Measurements from ENCODE around the gene ACAD9. TPM values are rescaled to one million over a fixed set of nuclear protein-coding genes. Genes with fewer than 3 reads are reported as not detected.

Gene ACAD9
- total RNA-seq, 1 donor from 2014 or later: 61.8 TPM

DNA sequence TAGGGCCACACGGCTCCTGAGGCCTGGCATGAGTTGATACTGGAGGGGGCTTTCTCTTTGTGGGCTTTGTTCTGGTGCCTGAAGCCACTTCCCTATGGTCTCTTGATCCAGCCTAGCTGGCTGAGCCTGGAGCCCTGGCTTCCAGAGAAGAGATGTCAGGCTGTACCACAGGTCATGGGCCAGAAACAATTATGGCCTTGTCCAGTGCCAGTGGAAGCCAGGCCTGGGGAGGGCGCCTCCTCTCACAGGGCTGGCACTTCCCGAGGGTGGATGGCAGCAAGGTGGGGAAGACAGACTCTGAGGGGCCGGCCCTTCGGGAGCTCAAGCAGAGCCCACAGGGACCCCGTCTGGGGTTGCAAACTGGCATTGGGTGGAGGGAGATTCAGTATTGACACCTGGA, 34.9 kb upstream of the ACAD9 start:
- no peaks in the 10 kb centered on the region for H3K36me3 Mint-ChIP-seq
- H3K9me3 Mint-ChIP-seq: no peaks in the 10 kb centered on the region
- peak overlapping the region; percentile 13 for H3K4me3 Mint-ChIP-seq
- DNase-seq (ENCODE audit: low spot score in 2 of 2, unreplicated experiment in 2 of 2): no peak
- H3K4me1 Mint-ChIP-seq: peaks cover 11% of the 10 kb centered on the region
- TF ChIP-seq, protein P1, sequence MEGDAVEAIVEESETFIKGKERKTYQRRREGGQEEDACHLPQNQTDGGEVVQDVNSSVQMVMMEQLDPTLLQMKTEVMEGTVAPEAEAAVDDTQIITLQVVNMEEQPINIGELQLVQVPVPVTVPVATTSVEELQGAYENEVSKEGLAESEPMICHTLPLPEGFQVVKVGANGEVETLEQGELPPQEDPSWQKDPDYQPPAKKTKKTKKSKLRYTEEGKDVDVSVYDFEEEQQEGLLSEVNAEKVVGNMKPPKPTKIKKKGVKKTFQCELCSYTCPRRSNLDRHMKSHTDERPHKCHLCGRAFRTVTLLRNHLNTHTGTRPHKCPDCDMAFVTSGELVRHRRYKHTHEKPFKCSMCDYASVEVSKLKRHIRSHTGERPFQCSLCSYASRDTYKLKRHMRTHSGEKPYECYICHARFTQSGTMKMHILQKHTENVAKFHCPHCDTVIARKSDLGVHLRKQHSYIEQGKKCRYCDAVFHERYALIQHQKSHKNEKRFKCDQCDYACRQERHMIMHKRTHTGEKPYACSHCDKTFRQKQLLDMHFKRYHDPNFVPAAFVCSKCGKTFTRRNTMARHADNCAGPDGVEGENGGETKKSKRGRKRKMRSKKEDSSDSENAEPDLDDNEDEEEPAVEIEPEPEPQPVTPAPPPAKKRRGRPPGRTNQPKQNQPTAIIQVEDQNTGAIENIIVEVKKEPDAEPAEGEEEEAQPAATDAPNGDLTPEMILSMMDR (IDR thresholded peaks at IDR 0.05; ENCODE audit: unreplicated experiment): no peak
- no peak overlapping the region for H3K27ac Mint-ChIP-seq
- H3K27me3 Mint-ChIP-seq (ENCODE audit: low read depth): peaks cover 6% of the 10 kb centered on the region

GRCh38 chr3:128845119-128845777, 34.2 kb upstream of the ACAD9 start:
- TF ChIP-seq, protein P1 (IDR thresholded peaks at IDR 0.05; ENCODE audit: unreplicated experiment): no peak
- Mint-ChIP-seq H3K36me3 (no peaks in the 10 kb centered on the region), H3K27ac (peak overlapping the region; percentile 23), H3K27me3 (ENCODE audit: low read depth) (peaks cover 4% of the 10 kb centered on the region), H3K4me1 (peaks cover 11% of the 10 kb centered on the region), H3K4me3 (peak overlapping the region; percentile 90), H3K9me3 (no peaks in the 10 kb centered on the region)
- no peak for DNase-seq (ENCODE audit: low spot score in 2 of 2, unreplicated experiment in 2 of 2)

GRCh38 chr3:128845778-128846485, 33.5 kb upstream of the ACAD9 start:
- Mint-ChIP-seq H3K9me3 (no peaks in the 10 kb centered on the region), H3K4me3 (peak overlapping the region; percentile 90), H3K4me1 (peaks cover 11% of the 10 kb centered on the region), H3K36me3 (no peaks in the 10 kb centered on the region), H3K27ac (peak overlapping the region; percentile 23), H3K27me3 (ENCODE audit: low read depth) (no peaks in the 10 kb centered on the region)
- TF ChIP-seq, protein P1 (IDR thresholded peaks at IDR 0.05; ENCODE audit: unreplicated experiment): peak; percentile 71
- DNase-seq (ENCODE audit: low spot score in 2 of 2, unreplicated experiment in 2 of 2): peak; percentile 54 to 81

- Mint-ChIP-seq H3K4me1 (peaks cover 11% of the 10 kb centered on the region), H3K4me3 (peak overlapping the region; percentile 90), H3K27me3 (ENCODE audit: low read depth) (no peaks in the 10 kb centered on the region), H3K27ac (peak overlapping the region; percentile 23), H3K9me3 (no peaks in the 10 kb centered on the region), H3K36me3 (no peaks in the 10 kb centered on the region)
- no peak for DNase-seq (ENCODE audit: low spot score in 2 of 2, unreplicated experiment in 2 of 2)
- TF ChIP-seq, protein P1 (IDR thresholded peaks at IDR 0.05; ENCODE audit: unreplicated experiment): no peak
Measured at GRCh38 chr3:128846486-128846891, 32.9 kb upstream of the ACAD9 start.

GRCh38 chr3:128847666-128848370, 31.6 kb upstream of the ACAD9 start:
- Mint-ChIP-seq H3K4me3 (no peak overlapping the region), H3K9me3 (no peaks in the 10 kb centered on the region)

More at GRCh38 chr3:128847666-128848370, 31.6 kb upstream of the ACAD9 start:
- Mint-ChIP-seq H3K4me1 (peaks cover 11% of the 10 kb centered on the region), H3K36me3 (no peaks in the 10 kb centered on the region), H3K27me3 (ENCODE audit: low read depth) (no peaks in the 10 kb centered on the region), H3K27ac (no peak overlapping the region)
- no peak for DNase-seq (ENCODE audit: low spot score in 2 of 2, unreplicated experiment in 2 of 2)
- TF ChIP-seq, protein P1 (IDR thresholded peaks at IDR 0.05; ENCODE audit: unreplicated experiment): no peak

Data from mesothelial cell of epicardium (in vitro differentiated cells).